Fibroblast of lung (primary cell): Measurements from ENCODE around the gene ATP10A.

Experiments
- CTCF ChIP-seq, 2 donors: IDR thresholded peaks in 1 of 2; conservative IDR thresholded peaks in 1 of 2; 1 replicate in 1 of 2; 2 replicates in 1 of 2; pipeline ENCODE4 v1.5.1; 2011 to 2012; ENCODE audit warnings: low read length in 2 of 2, control low read depth in 1 of 2, inconsistent platforms in 1 of 2, low read depth in 1 of 2, mild to moderate bottlenecking in 1 of 2
- EZH2 ChIP-seq: IDR thresholded peaks from 2 replicates; pipeline ENCODE4 v1.5.1; 2012; ENCODE audit warnings: low read length, control low read depth, mild to moderate bottlenecking; ENCODE audit errors: missing control alignments

GRCh38 chr15:25829073-25829472 is 34.1 kb downstream of the ATP10A start:
- TF ChIP-seq CTCF (conservative IDR thresholded peaks at IDR 0.05 in 1 of 2, IDR thresholded peaks at IDR 0.05 in 1 of 2; ENCODE audit: low read depth in 1 of 2, low read length in 2 of 2) (no peak), EZH2 (no peak)
